ENCODE results near the gene ZDHHC14.

GRCh38 chr6:157674061-157674460, 293.1 kb downstream of the ZDHHC14 start:
- TF ChIP-seq POLR2A (IDR thresholded peaks at IDR 0.05) (no peak), CTCF (IDR thresholded peaks at IDR 0.05) (no peak), EP300 (IDR thresholded peaks at IDR 0.05) (no peak)
